OCI-LY3 (cell line): ENCODE data around the gene ROBO1.
"Not testable (repeated sequence)": the region's sequence is repeated elsewhere in the genome, so short reads cannot be mapped to it uniquely, and the experiment has no call there.

Source experiments
- CTCF ChIP-seq: fragments of 200-600, 300-600 bp; sonication (generic); IDR thresholded peaks from 2 replicates; pipeline ENCODE4 v1.5.1; 2014; ENCODE audit warnings: antibody characterized with exemption, low read length, low read depth
- EZH2phosphoT487 ChIP-seq: fragments of 200-600 bp; shearing (Covaris generic); IDR thresholded peaks from 2 replicates; pipeline ENCODE4 v1.6.1; 2018; ENCODE audit warnings: antibody characterized with exemption, mixed run types, low read depth

GRCh38 chr3:79790177-79790576 lies 22.4 kb upstream of the ROBO1 start:
- peak; percentile 50 for TF ChIP-seq CTCF
- not testable (repeated sequence) for TF ChIP-seq EZH2phosphoT487
